Mucosa of stomach (tissue), 1 donor: ENCODE measurements around the gene ALKBH5.

Experiments used
- H3K27me3 ChIP-seq: one replicate; pipeline ENCODE4 v1.7.0; 2013; ENCODE audit warnings: mild to moderate bottlenecking, low read length; ENCODE audit not compliant: control insufficient read depth, insufficient read depth
- H3K36me3 ChIP-seq: one replicate; pipeline ENCODE4 v1.7.0; 2013; ENCODE audit warnings: low read length; ENCODE audit not compliant: control insufficient read depth, insufficient read depth
- H3K4me1 ChIP-seq: one replicate; pipeline ENCODE4 v1.7.0; 2013; ENCODE audit warnings: mild to moderate bottlenecking, low read length; ENCODE audit not compliant: control insufficient read depth, insufficient read depth
- H3K4me3 ChIP-seq: one replicate; pipeline ENCODE4 v1.7.0; 2013; ENCODE audit warnings: low read length
- H3K9ac ChIP-seq: one replicate; pipeline ENCODE4 v1.7.0; 2013; ENCODE audit warnings: mild to moderate bottlenecking, low read length, moderate library complexity
- H3K9me3 ChIP-seq: one replicate; pipeline ENCODE4 v1.7.0; 2013; ENCODE audit warnings: mild to moderate bottlenecking, low read length, moderate library complexity; ENCODE audit not compliant: control insufficient read depth
- donor health status: Pancreatic carcinoma.

ALKBH5 gene

DNA sequence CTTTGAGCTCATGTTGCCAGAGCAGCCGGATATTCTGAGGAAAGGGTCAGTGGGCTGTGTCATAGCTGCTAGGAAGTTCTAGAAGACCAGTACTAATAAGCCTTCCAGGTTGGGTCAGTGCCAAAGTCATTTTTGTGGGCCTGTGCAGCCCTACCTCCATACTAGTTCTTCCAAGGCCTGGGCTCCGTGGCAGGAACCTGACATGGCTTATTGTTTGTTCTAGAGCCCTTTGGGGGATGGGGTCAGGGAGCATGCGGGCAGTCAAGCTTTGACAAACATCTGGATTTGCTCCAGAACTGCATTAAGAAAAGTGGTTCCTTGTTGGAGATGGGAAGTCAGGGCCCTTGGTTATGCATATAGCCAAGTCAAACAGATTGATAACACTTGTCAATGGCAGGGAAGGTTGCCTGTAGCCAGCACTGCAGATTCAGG lies 7.6 kb downstream of the ALKBH5 start:
- no peaks in the 10 kb centered on the region for H3K9me3 ChIP-seq
- H3K9ac ChIP-seq = no peak overlapping the region
- peaks cover 55% of the 10 kb centered on the region for H3K4me1 ChIP-seq
- no peak overlapping the region for H3K4me3 ChIP-seq
- H3K36me3 ChIP-seq = peaks cover 4% of the 10 kb centered on the region
- H3K27me3 ChIP-seq = no peaks in the 10 kb centered on the region

DNA sequence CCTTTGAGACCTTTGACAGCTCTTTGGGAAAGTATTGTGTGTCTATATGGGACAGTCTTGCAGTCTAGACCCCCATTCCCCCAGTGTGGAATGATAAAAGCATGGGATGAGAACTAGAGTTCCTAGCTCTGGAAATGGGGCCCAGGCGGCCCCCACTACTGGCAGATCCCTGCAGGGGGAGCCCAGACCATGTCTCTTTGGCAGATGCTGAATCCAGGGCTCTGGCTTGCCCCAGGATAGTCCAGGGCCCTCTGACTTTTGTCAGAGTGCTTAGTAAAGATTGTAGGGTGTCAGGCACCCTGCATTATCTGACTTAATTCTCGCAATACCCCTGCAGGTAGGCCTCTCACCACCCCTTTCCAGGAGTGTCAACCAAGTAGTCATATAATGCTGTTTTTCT lies 8.3 kb downstream of the ALKBH5 start:
- H3K9ac ChIP-seq = no peak overlapping the region
- H3K4me3 ChIP-seq = no peak overlapping the region
- no peaks in the 10 kb centered on the region for H3K27me3 ChIP-seq
- peaks cover 49% of the 10 kb centered on the region for H3K4me1 ChIP-seq
- peaks cover 4% of the 10 kb centered on the region for H3K36me3 ChIP-seq
- no peaks in the 10 kb centered on the region for H3K9me3 ChIP-seq

- Histone ChIP-seq H3K9ac (no peak overlapping the region), H3K27me3 (no peaks in the 10 kb centered on the region), H3K4me3 (no peak overlapping the region), H3K4me1 (peaks cover 28% of the 10 kb centered on the region), H3K36me3 (no peaks in the 10 kb centered on the region), H3K9me3 (no peaks in the 10 kb centered on the region)
Observed at GRCh38 chr17:18194394-18194793, 10.8 kb downstream of the ALKBH5 start.

GRCh38 chr17:18194804-18195203 lies 11.2 kb downstream of the ALKBH5 start:
- Histone ChIP-seq H3K9me3 (no peaks in the 10 kb centered on the region), H3K4me1 (peaks cover 24% of the 10 kb centered on the region), H3K4me3 (no peak overlapping the region), H3K27me3 (no peaks in the 10 kb centered on the region), H3K36me3 (no peaks in the 10 kb centered on the region), H3K9ac (no peak overlapping the region)

DNA sequence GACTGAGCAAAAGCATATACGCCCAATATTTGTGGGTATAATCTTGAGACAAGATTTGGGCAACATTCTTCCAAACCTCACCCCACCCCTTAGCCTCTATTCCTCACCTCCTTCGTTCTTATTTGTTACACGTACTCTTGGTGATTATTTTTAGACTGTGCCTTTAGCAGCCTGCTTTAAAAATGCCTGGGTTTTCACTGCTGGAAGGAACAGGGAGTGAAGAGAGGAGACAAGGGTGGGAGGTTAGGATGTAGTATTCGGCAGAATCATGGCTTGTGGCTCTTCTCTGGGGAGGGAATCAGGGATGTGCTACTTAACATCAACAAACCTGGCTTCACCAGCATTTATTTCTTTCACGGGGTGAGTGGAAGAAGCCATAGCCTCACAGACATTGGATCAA lies 11.6 kb downstream of the ALKBH5 start:
- Histone ChIP-seq H3K9ac (no peak overlapping the region), H3K4me3 (no peak overlapping the region), H3K4me1 (peaks cover 20% of the 10 kb centered on the region), H3K27me3 (no peaks in the 10 kb centered on the region), H3K36me3 (no peaks in the 10 kb centered on the region), H3K9me3 (no peaks in the 10 kb centered on the region)

DNA sequence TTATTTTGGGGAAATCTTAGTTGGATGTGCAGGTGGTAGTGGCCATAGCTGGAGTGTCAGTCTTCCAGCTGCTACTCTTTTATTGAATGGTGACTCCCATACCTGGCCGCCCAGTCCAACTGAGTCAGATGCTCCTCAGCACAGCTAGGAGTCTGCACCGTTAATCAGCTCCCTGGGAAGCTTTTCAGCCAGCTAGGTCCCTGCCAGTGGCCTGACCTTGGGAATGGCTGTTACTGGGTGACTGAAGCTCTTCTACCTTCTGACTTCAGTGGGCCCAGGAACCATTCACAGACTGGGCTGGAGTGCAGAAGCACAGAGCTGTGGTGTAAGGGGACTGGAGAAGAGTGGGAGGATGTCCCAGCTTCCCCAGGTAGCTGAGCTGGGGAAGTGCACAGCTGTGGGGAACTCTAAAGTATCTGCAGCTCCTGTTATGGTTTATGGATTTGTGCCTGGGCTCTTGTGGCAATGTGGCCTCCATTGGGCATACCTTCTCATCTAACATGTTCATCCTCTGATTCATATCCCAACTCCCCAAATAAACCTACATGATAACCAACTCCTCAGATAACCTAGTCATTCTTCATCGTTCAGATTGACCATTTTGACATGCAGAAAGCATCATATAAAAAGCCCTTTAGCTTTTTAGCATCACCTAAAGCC lies 14.0 kb downstream of the ALKBH5 start:
- H3K9ac ChIP-seq = no peak overlapping the region
- H3K9me3 ChIP-seq = no peaks in the 10 kb centered on the region
- H3K27me3 ChIP-seq = no peaks in the 10 kb centered on the region
- no peak overlapping the region for H3K4me3 ChIP-seq
- no peaks in the 10 kb centered on the region for H3K36me3 ChIP-seq
- H3K4me1 ChIP-seq = no peaks in the 10 kb centered on the region

DNA sequence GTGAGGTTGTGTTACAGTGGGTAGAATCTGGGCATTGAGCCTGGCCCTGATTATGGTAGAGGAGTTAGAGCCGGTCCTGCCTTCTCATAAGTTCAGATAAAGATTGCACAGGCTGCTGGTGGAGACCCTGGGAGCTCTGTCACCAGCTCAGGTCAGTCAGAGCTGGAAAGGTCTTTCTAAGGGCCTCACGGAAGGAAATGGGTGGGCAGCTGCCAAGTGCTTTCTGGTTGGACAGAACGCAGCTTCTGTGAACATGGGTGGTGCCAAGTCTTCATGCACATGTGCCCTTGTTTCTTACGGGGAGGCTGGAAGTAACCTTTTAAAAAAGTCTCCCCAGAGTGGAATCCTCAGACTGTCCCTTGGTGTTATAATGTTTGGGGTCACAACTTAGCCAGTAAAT lies 14.9 kb downstream of the ALKBH5 start:
- H3K4me1 ChIP-seq = peaks cover 5% of the 10 kb centered on the region
- H3K27me3 ChIP-seq = no peaks in the 10 kb centered on the region
- no peaks in the 10 kb centered on the region for H3K9me3 ChIP-seq
- peaks cover 3% of the 10 kb centered on the region for H3K36me3 ChIP-seq
- H3K9ac ChIP-seq = no peak overlapping the region
- H3K4me3 ChIP-seq = no peak overlapping the region

DNA sequence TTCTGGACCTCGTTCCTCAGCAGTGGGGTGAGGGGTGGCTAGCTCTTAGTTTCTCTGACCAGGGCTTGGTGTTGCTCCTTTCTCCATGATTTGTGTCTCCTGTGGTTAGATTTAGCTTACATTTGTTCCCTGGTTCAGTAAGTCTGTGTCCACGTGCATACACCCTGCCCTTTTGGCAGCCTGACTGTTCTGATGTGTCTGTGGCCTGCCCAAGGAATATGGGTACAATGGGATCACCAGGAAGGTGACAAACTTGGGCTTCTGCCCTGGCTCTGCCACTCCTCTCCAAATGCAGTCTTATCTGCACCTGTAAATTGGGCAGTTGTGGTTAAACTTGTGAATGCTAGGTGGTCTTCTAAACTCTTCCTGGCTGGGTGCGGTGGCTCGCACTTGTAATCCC lies 17.5 kb downstream of the ALKBH5 start:
- Histone ChIP-seq H3K4me3 (no peak overlapping the region), H3K4me1 (peaks cover 5% of the 10 kb centered on the region), H3K9ac (no peak overlapping the region), H3K36me3 (peaks cover 3% of the 10 kb centered on the region), H3K9me3 (no peaks in the 10 kb centered on the region), H3K27me3 (no peaks in the 10 kb centered on the region)

DNA sequence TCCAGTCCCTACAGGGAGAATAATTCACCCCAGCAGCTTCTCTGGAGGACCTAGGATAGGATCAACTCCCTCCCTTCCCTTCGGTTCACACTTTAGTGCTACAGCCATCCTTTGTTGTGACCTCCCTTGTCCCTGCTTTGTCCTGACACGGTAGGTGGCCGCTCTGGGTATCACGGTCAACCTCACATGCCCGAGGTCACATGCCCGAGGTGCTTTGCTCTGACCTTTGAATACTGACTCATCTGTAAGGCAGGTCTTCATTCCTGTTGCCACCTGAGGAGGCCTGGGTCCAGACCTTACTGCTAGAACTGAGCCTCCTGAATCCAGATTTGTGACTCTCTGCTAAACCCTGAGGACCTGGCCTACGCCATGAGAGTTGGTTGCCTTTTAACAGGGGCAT lies 19.7 kb downstream of the ALKBH5 start:
- Histone ChIP-seq H3K4me3 (no peak overlapping the region), H3K4me1 (peaks cover 5% of the 10 kb centered on the region), H3K36me3 (peaks cover 3% of the 10 kb centered on the region), H3K27me3 (no peaks in the 10 kb centered on the region), H3K9ac (no peak overlapping the region), H3K9me3 (no peaks in the 10 kb centered on the region)

DNA sequence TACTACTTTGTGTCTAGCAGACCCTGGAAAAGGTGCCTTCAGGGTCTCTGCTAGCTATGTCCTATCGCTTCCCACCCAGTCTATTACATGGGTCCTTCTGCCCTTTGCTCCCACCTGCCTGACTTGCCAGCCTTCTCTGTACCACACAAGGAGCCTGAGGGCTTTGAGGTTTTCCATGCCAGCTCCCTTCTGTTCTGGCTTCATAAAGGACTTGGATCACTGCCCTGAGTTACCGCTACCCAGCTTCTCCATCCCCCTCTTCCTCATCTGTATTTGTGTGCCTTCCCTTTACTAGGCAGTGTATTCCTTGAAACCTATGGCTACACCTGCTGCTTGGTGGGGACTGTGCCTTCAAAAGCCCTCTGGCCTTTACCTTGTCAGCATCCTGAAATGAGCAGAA lies 22.2 kb downstream of the ALKBH5 start:
- H3K36me3 ChIP-seq = peaks cover 23% of the 10 kb centered on the region
- no peak overlapping the region for H3K9ac ChIP-seq
- H3K9me3 ChIP-seq = no peaks in the 10 kb centered on the region
- no peaks in the 10 kb centered on the region for H3K27me3 ChIP-seq
- H3K4me1 ChIP-seq = peaks cover 5% of the 10 kb centered on the region
- no peak overlapping the region for H3K4me3 ChIP-seq

- H3K27me3 ChIP-seq = no peaks in the 10 kb centered on the region
- no peak overlapping the region for H3K9ac ChIP-seq
- peaks cover 23% of the 10 kb centered on the region for H3K36me3 ChIP-seq
- H3K4me3 ChIP-seq = no peak overlapping the region
- no peaks in the 10 kb centered on the region for H3K9me3 ChIP-seq
- H3K4me1 ChIP-seq = peaks cover 5% of the 10 kb centered on the region
Observed at GRCh38 chr17:18206962-18207361, 23.3 kb downstream of the ALKBH5 start.

GRCh38 chr17:18208092-18208491 lies 24.5 kb downstream of the ALKBH5 start:
- Histone ChIP-seq H3K27me3 (no peaks in the 10 kb centered on the region), H3K4me3 (no peak overlapping the region), H3K4me1 (peaks cover 5% of the 10 kb centered on the region), H3K36me3 (peaks cover 22% of the 10 kb centered on the region), H3K9ac (no peak overlapping the region), H3K9me3 (no peaks in the 10 kb centered on the region)
